IPS-18a (cell line): ENCODE data around the gene SLC25A13.

Experiments used
- H3K27ac ChIP-seq: one replicate; pipeline ENCODE4 v1.5.1; 2013; ENCODE audit warnings: low read length
- H3K27me3 ChIP-seq: one replicate; pipeline ENCODE4 v1.6.1; 2013; ENCODE audit warnings: mild to moderate bottlenecking, low read length; ENCODE audit not compliant: control insufficient read depth, insufficient read depth
- H3K36me3 ChIP-seq: one replicate; pipeline ENCODE4 v1.6.1; 2013; ENCODE audit warnings: low read depth, low read length; ENCODE audit not compliant: control insufficient read depth
- H3K4me1 ChIP-seq: one replicate; pipeline ENCODE4 v1.6.1; 2013; ENCODE audit warnings: low read depth, low read length; ENCODE audit not compliant: control insufficient read depth
- H3K4me3 ChIP-seq: one replicate; pipeline ENCODE4 v1.5.1; 2013; ENCODE audit warnings: low read length
- H3K9ac ChIP-seq: one replicate; pipeline ENCODE4 v1.6.1; 2013; ENCODE audit warnings: mild to moderate bottlenecking, low read length, moderate library complexity
- H3K9me3 ChIP-seq: one replicate; pipeline ENCODE4 v1.6.1; 2013; ENCODE audit warnings: low read depth, low read length; ENCODE audit not compliant: control insufficient read depth

SLC25A13 gene

GRCh38 chr7:96084881-96085553 lies 236.9 kb downstream of the SLC25A13 start:
- Histone ChIP-seq H3K9me3 (no peaks in the 10 kb centered on the region), H3K36me3 (no peaks in the 10 kb centered on the region)

GRCh38 chr7:96080027-96080426 lies 241.9 kb downstream of the SLC25A13 start:
- Histone ChIP-seq H3K4me1 (peaks cover 4% of the 10 kb centered on the region), H3K9ac (no peak overlapping the region)

More at GRCh38 chr7:96084881-96085553, 236.9 kb downstream of the SLC25A13 start:
- H3K27ac ChIP-seq = no peak overlapping the region
- H3K4me1 ChIP-seq = no peaks in the 10 kb centered on the region
- H3K9ac ChIP-seq = no peak overlapping the region
- H3K4me3 ChIP-seq = no peak overlapping the region
- no peaks in the 10 kb centered on the region for H3K27me3 ChIP-seq

GRCh38 chr7:96076350-96076707 lies 245.6 kb downstream of the SLC25A13 start:
- H3K9ac ChIP-seq = no peak overlapping the region
- H3K4me3 ChIP-seq = peak overlapping the region; percentile 75
- H3K27ac ChIP-seq = no peak overlapping the region
- no peaks in the 10 kb centered on the region for H3K9me3 ChIP-seq
- H3K36me3 ChIP-seq = no peaks in the 10 kb centered on the region
- H3K4me1 ChIP-seq = peaks cover 4% of the 10 kb centered on the region
- peaks cover 22% of the 10 kb centered on the region for H3K27me3 ChIP-seq

More at GRCh38 chr7:96080027-96080426, 241.9 kb downstream of the SLC25A13 start:
- no peaks in the 10 kb centered on the region for H3K9me3 ChIP-seq
- H3K36me3 ChIP-seq = no peaks in the 10 kb centered on the region
- H3K27me3 ChIP-seq = peaks cover 22% of the 10 kb centered on the region
- no peak overlapping the region for H3K27ac ChIP-seq
- no peak overlapping the region for H3K4me3 ChIP-seq

- peaks cover 22% of the 10 kb centered on the region for H3K27me3 ChIP-seq
- H3K4me1 ChIP-seq = peaks cover 4% of the 10 kb centered on the region
- H3K27ac ChIP-seq = no peak overlapping the region
- no peaks in the 10 kb centered on the region for H3K36me3 ChIP-seq
- H3K9me3 ChIP-seq = no peaks in the 10 kb centered on the region
- H3K4me3 ChIP-seq = peak overlapping the region; percentile 75
- H3K9ac ChIP-seq = no peak overlapping the region
These were observed 246.2 kb downstream of the SLC25A13 start for GRCh38 chr7:96075510-96076349.

- H3K36me3 ChIP-seq = no peaks in the 10 kb centered on the region
- H3K27me3 ChIP-seq = peaks cover 22% of the 10 kb centered on the region
- no peak overlapping the region for H3K9ac ChIP-seq
- H3K9me3 ChIP-seq = no peaks in the 10 kb centered on the region
- no peak overlapping the region for H3K27ac ChIP-seq
- peaks cover 4% of the 10 kb centered on the region for H3K4me1 ChIP-seq
- H3K4me3 ChIP-seq = no peak overlapping the region
These were observed 247.0 kb downstream of the SLC25A13 start for GRCh38 chr7:96074871-96075270.
